ENCODE data around the gene TOMM6.
A peak's percentile ranks its signal among the peaks of the same experiment; 100 is the strongest.
"Not testable (repeated sequence)": the region's sequence is repeated elsewhere in the genome, so short reads cannot be mapped to it uniquely, and the experiment has no call there.

TOMM6 gene

GRCh38 chr6:41763470-41763869, 24.0 kb upstream of the TOMM6 start:
- no peak for DNase-seq (ENCODE audit: low read depth)

DNA sequence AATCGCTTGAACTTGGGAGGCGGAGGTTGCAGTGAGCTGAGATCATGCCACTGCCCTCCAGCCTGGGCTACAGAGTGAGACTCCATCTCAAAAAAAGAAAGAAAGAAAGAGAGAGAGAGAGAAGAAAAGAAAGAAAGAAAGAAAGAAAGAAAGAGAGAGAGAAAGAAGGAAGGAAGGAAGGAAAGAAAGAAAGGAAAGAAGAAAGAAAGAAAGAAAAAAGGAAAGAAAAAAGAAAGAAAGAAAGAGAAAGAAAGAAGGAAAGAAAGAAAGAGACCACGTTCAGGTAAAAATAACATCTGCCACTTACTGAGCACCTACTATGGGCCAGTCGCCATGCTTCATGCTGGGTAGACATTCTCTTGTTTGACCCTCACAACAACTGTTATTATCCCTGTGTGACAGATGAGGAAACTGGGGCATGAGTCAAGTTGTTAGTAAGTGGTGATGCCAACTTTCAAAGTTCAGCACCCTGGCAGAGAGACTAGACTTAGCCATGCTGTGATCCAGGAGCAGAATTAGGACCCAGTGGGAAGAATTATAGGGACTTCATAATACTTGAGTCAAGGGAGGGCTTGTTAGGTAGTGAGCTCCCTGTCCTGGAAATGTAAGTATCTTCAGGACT, 21.3 kb upstream of the TOMM6 start:
- DNase-seq (ENCODE audit: low read depth): not testable (repeated sequence)

DNA sequence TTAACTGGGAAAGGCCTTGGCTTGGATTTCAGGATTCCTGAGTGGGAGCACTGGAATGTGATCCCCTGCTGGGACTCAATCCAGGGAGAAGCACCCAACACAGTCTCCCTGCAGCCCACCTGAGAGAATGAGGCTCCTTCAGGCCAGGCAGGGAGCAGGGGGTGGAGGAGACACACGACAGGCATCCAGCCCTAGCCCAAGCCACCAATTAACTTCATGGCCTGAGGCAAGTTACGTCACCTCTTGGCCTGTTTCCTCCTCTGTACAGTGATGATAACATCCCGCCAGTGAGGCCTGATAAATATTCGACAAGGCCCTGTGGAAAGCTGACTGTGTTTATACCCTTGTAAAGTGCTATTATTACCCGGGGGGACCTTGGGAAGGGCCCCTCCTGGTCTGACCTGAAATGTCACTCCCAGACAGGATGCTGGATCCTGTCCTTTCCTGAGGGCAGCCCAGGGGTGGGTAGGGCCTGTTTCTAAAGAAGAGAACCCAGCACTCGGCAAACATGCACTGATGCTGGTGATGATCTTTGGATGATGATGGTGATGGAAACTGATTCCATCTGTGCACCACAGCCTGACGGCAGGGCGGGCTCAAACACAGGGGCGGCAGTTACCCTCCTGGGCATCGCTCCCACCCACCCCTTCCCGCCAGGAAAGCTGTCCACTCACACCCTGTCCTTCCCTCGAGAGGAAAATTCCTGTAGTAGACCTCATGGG, 20.2 kb upstream of the TOMM6 start:
- no peak for DNase-seq (ENCODE audit: low read depth)

- no peak for DNase-seq (ENCODE audit: low read depth)
Observed at GRCh38 chr6:41768545-41769308, 18.8 kb upstream of the TOMM6 start.

DNA sequence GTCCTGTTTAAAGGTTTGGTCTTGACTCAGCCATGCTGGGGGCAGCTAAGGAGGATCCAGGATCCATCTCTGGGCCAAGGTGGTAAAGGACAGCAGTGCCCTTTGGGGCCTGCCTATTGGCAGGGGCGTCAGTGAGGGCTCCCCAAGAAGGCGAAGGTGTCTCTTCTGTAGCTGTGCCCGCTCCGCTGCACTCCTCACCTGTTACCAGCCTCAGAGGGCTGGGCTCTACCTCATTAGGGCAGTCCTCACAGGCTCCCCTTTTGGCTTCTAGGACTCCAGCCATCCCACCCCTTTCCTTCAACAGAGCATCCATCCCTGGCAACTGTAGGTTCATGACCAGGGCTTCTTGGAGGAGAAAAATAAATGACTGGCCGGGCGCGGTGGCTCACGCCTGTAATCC, 18.1 kb upstream of the TOMM6 start:
- DNase-seq (ENCODE audit: low read depth): no peak

- DNase-seq (ENCODE audit: low read depth): no peak
Observed at GRCh38 chr6:41770381-41771057, 17.0 kb upstream of the TOMM6 start.

DNA sequence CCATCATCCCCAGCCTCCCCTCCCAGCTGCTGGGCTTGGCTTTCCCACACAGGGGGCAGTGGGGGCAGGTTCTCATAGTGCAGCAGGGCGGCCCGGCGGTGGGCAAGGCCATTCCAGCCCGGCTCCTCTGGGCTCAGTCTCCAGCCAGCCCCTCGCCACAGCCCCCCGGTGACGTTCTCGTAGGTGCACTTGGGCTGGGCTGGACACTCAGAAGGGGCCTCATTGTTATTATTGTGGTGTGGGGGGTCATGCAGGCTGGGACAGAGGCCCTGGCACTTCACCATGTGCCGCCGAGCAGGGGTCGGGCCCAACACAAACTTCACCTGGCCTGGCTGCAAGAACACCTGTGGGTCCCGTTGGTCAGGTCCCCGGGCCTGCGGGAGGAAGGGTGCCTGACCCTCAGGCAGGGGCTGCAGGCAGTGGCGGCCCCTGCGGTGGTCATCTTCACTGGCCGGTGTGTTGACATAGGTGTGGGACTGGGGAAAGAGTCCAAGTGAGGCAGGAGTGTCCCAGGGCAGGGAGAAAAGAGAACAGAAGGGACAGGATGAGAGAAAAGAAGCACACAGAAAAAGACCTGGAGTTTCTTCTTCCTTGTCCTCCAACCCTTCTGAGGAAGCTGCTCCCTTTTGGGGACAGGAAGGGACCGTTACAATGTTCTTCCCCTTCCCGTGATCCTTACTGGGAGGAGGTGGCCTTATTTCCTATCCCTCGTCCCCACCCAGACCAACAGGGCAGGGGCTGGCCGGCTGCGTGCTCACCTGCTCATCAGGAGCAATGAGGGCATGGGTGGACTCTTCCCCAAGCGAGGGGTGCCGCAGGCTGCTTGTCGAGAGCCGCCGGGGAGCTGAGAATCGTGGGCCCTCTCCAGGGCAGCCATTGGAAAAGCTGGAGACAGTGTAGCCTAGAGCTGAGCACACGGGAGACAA, 16.2 kb upstream of the TOMM6 start:
- DNase-seq (ENCODE audit: low read depth): no peak

DNA sequence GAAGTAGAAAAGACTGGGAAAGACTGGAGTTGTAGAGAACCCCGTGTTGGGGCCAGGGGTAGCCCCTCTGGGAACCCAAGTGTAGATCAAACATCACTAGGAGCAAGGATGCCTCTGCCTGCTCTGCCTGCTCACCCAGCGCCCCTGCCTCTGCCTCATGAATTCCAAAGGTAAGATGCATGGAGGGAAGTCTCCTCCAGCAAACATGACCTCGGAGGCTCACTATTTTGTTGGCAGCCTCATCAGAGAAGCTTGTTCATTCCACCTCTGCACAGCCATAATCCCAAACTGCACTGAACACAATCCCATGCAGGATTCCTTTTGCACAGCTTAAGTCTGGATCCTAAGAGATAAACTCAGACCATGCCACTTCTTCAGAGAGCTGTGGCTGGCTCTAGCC, 12.7 kb upstream of the TOMM6 start:
- DNase-seq (ENCODE audit: low read depth): no peak

- DNase-seq (ENCODE audit: low read depth): no peak
Observed at GRCh38 chr6:41775293-41775882, 12.1 kb upstream of the TOMM6 start.

GRCh38 chr6:41777551-41778285, 9.8 kb upstream of the TOMM6 start:
- no peak for DNase-seq (ENCODE audit: low read depth)

- no peak for DNase-seq (ENCODE audit: low read depth)
Observed at GRCh38 chr6:41778895-41779294, 8.6 kb upstream of the TOMM6 start.

- no peak for DNase-seq (ENCODE audit: low read depth)
Observed at GRCh38 chr6:41779336-41779735, 8.2 kb upstream of the TOMM6 start.

DNA sequence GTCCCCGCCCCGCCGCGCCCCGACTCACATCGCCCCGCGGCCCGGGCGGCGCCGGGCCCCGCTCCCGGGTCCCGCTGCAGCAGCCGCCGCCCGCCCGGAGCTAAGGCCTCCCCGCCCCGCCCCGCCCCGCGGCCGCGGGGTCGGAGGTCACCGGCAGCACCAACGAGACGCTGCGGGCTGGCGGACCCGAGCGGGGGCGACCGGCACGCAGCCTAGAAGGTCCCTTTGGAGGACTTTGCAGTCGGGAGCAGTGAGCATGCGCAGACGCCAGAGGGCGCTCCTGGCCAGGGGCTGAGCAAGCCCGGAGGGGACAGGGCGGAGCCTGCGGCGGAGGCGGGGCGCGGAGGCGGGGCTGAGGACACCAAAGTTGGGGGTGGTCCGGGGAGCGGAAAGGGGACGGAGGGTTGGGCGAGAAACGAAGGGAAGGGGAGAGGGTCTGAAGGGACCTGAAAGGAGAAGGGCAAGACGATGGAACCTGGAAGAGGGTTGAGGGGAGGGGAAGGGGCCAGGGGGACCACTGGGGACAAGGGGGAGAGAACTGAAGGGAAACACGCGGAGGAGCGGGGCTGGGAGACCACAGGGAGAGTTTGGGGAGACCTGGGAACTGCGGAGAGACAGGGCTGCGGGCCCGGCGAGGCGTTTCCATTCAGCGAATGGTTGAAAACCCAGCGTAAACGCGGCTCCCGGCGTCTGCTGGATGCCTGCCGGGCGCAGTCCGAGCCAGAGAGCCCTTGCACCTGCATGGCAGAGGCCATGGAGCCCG, 7.5 kb upstream of the TOMM6 start, which contains the start of gene FRS3:
Gene FRS3, minus strand, starts transcription at position 113 of the 763 bp plus-strand sequence. CDS start 2,913 bp downstream, outside the sequence.
- peak; percentile 99 for DNase-seq (ENCODE audit: low read depth)

- no peak for DNase-seq (ENCODE audit: low read depth)
Observed at GRCh38 chr6:41780551-41781365, 6.7 kb upstream of the TOMM6 start, which contains the start of gene PRICKLE4. Gene PRICKLE4, plus strand, starts transcription at chr6:41780782. Its CDS starts 2,692 bp downstream, at chr6:41783474.

DNA sequence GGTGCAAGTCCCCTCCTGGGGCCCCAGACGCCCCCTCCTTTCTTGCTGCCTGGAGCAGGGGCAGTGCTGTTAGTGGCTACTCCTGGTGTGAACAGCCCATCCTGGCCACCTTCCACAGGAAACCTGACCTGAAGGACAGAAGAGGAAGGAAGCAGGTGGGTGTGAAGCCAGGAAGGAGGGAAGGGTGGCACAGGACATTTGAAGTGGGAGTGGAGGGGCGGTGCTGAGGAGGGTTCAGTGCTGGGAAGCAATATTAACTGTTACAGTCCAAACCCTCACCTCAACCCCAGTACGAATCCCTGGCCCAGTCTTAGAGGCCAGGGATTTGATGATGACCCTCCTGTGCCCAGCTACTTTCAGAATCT, 6.1 kb upstream of the TOMM6 start:
- DNase-seq (ENCODE audit: low read depth): no peak

DNA sequence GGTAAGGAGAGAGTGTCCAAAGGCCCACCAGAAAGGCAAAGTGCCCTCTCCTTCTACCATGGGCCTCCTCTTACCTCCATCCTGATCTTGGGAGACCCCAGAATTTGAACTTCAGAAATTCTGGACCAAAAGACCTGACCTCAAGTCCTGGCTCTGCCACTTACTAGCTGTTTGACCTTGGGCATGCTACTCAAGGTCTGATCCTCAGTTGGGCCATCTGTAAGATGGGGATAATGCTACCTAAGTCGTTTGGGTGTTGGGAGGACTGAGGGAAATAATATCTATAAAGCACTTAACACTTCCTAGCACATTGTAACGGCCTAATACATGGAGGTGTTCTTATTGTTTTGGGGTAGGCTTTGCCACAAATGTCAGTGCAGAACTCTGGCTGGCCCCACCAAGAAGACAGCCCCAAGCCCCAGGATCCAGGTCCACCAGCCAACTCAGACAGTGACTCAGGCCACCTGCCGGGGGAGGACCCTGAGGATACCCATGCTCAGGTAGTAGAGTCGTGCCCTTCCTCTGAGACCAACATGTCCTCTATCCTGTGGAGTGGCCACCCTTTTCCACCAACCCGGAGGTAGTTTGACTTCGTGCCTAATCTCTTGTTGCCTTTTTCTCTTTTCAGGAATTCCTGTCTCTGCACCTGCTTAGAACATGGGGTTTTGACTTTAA, 4.3 kb upstream of the TOMM6 start:
- no peak for DNase-seq (ENCODE audit: low read depth)

DNA sequence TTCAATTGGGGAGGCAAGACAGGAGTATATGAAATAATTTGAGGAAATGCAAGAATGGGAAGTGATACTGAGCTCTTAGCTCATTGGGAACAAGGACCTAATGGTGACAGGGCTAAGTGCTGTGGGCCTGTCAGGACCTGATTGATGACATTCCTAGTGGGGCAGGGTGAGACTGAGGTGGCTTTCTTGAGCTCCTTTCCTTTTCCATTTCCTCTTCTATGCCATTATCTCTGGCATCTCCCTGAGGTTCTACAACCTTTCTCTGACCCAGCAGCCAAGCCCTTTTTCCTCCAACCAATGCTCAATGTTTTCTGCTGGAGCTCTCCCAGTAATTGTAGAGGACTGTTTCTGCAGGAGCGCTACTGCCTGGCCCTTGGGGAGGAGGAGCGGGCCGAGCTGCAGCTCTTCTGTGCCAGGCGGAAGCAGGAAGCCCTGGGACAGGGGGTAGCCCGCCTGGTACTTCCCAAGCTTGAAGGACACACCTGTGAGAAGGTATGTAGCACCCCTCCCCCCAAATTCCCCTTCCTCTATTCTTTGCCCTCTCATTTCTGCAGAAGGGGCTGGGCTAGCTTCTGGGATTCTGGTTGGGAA, 2.8 kb upstream of the TOMM6 start:
- DNase-seq (ENCODE audit: low read depth): no peak

GRCh38 chr6:41785254-41785653, 2.2 kb upstream of the TOMM6 start:
- no peak for DNase-seq (ENCODE audit: low read depth)

All from stimulated activated CD4-positive, alpha-beta T cell treated with anti-CD3 and anti-CD28 coated beads, Interleukin-2, amount 100 ng/mL, for 4 hours (primary cell).